ENCODE measurements around the gene TRH.

GRCh38 chr3:129994883-129995559, 20.5 kb downstream of the TRH start:
- TF ChIP-seq CTCF (IDR thresholded peaks at IDR 0.05): no peak
- no peak for TF ChIP-seq EP300 (IDR thresholded peaks at IDR 0.05)
- TF ChIP-seq POLR2A (IDR thresholded peaks at IDR 0.05): no peak
